ENCODE results near the gene VSIR.

DNA sequence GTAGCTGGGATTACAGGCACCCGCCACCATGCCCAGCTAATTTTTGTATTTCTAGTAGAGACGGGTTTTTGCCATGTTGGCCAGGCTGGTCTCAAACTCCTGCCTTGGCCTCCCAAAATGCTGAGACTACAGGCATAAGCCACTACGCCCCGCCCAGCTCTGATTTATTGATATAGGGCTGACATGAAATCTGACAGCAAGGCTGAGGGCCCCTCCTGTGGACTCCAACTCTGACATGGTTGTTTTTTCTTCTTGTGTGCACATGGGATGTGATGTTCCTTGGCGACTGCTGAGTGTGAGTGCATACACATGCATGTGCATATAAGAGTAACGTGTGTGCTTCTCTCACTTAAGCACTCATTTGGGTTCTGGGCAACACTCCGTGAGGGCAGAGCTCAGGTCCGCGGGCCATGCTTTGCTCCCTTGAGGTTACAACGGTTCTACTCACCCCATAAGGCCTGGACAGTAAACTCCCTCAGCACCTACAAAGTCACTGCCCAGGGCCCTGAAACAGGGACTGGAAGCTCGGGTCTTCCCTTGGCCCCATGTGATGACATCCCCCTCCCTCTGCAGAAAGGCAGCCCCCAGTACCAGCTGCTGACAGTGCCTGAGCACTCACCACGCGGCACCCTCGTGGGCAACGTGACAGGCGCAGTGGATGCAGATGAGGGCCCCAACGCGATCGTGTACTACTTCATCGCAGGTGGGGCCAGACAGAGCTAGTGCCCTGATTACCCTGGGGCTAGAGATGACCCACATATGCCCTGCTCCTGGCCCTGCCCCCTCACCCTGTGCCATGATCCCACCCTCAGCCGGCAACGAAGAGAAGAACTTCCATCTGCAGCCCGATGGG, 33.6 kb upstream of the VSIR start:
- TF ChIP-seq, protein P1, sequence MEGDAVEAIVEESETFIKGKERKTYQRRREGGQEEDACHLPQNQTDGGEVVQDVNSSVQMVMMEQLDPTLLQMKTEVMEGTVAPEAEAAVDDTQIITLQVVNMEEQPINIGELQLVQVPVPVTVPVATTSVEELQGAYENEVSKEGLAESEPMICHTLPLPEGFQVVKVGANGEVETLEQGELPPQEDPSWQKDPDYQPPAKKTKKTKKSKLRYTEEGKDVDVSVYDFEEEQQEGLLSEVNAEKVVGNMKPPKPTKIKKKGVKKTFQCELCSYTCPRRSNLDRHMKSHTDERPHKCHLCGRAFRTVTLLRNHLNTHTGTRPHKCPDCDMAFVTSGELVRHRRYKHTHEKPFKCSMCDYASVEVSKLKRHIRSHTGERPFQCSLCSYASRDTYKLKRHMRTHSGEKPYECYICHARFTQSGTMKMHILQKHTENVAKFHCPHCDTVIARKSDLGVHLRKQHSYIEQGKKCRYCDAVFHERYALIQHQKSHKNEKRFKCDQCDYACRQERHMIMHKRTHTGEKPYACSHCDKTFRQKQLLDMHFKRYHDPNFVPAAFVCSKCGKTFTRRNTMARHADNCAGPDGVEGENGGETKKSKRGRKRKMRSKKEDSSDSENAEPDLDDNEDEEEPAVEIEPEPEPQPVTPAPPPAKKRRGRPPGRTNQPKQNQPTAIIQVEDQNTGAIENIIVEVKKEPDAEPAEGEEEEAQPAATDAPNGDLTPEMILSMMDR (IDR thresholded peaks at IDR 0.05; ENCODE audit: low read depth, low read length), result no peak
- TF ChIP-seq POLR2A (IDR thresholded peaks at IDR 0.05; ENCODE audit: extremely low read depth, insufficient read length), result no peak
